Measurements from ENCODE around the gene FBXO42. TPM values are rescaled to one million over a fixed set of nuclear protein-coding genes. Genes with fewer than 3 reads are reported as not detected.
"Not testable (repeated sequence)": the region's sequence is repeated elsewhere in the genome, so short reads cannot be mapped to it uniquely, and the experiment has no call there.

FBXO42 gene
- total and polyA plus RNA-seq, 2 of the 13 experiments (the other 11 are each of a cell fraction or from before 2014, with no cell fraction given) = 7.6 to 17.5 TPM

DNA sequence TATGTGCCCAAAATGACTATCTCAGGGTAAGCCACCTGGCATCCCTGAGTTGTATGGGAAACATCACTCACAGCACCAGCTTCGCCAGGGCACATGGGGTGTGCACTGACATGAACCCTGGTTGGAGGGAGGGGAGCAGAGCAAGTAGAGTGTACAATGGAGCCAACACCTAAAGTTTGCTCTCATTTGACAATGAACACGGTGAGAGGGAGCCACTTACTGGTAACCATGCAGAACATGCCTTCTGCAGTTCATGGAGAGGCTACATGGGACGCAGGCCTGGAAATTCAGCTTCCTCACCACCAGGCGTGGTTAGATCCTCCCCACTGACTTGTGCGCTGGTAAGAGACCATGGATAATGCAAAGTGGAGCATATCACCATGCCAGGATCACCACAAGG is 105.3 kb downstream of the FBXO42 start:
- in situ Hi-C loops (cut with HindIII; ENCODE audit: extremely low pct_ligation_motif_present, low pct_unique_long_range_greater_than_20kb) = no loop called here
- H3K36me3 ChIP-seq (replicated peaks in 1 of 2; ENCODE audit: control insufficient read depth in 1 of 2, insufficient read depth in 2 of 2, low read length in 2 of 2) = peaks cover 8 to 28% of the 10 kb centered on the region in 2 experiments; a peak in 4 of 5 replicates
- no peak overlapping the region for H3K4me3 ChIP-seq (replicated peaks in 1 of 3; ENCODE audit: insufficient read depth in 1 of 3, low read depth in 2 of 3, low read length in 3 of 3)
- ATAC-seq = no peak
- H3K27ac ChIP-seq (ENCODE audit: extremely low read length, insufficient read depth, low read length) = no peak overlapping the region
- 97% methylated on average over 5 of the region's 5 CpGs for WGBS (ENCODE audit: low lambda C conversion rate)
- peaks cover 11% of the 10 kb centered on the region; the same call in 1 of the 2 replicates for H3K4me1 ChIP-seq (ENCODE audit: insufficient read depth, low read length)
- no peaks in the 10 kb centered on the region for H4K20me1 ChIP-seq (ENCODE audit: insufficient read depth, low read length)
- no peak overlapping the region for H2AFZ ChIP-seq (ENCODE audit: low read length)
- H3K27me3 ChIP-seq (ENCODE audit: control insufficient read depth in 1 of 2, insufficient read depth in 2 of 2, low read length in 2 of 2) = no peaks in the 10 kb centered on the region
- DNase-seq (ENCODE audit: low spot score) = no peak
- no peaks in the 10 kb centered on the region for H3K9me3 ChIP-seq (ENCODE audit: low read length)
- TF ChIP-seq TBX3 (IDR thresholded peaks at IDR 0.05; ENCODE audit: borderline replicate concordance) = no peak
- intact Hi-C loops (cut with micrococcal nuclease; ENCODE audit: unreplicated experiment) = no loop called here
- no peaks in the 10 kb centered on the region for H3K79me2 ChIP-seq (ENCODE audit: insufficient read depth, low read length)
- no peak overlapping the region for H3K9ac ChIP-seq (ENCODE audit: insufficient read depth, low read depth, low read length)
- no peak for FAIRE-seq
- ChIA-PET POLR2A (no interaction called here), CTCF (ENCODE audit: low intra/inter-chr PET ratio, low total read pairs) (no interaction called here)
- BruUV-seq (replicated peaks) = no TSS peak
- no peak overlapping the region for H3K4me2 ChIP-seq (ENCODE audit: low read depth, low read length)

DNA sequence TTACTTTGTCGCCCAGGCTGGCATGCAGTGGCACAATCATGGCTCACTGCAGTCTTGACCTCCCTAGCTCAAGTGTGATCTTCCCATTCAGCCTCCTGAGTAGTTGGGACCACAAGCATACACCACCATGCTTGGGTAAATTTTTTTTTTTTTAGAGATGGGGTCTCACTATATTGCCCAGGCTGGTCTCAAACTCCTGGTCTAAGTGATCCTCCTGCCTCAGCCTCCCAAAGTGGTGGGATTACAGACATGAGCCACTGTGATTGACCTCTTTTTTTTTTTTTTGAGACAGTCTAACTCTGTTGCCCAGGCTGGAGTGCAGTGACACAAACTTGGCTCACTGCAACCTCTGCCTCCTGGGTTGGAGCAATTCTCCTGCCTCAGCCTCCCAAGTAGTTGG is 106.0 kb downstream of the FBXO42 start:
- H3K27me3 ChIP-seq (ENCODE audit: control insufficient read depth in 1 of 2, insufficient read depth in 2 of 2, low read length in 2 of 2); H3K9ac ChIP-seq (ENCODE audit: insufficient read depth, low read depth, low read length); H2AFZ ChIP-seq (ENCODE audit: low read length); ATAC-seq; H4K20me1 ChIP-seq (ENCODE audit: insufficient read depth, low read length); H3K4me2 ChIP-seq (ENCODE audit: low read depth, low read length); FAIRE-seq; CTCF ChIA-PET (ENCODE audit: low intra/inter-chr PET ratio, low total read pairs); H3K9me3 ChIP-seq (ENCODE audit: low read length); BruUV-seq (replicated peaks); H3K79me2 ChIP-seq (ENCODE audit: insufficient read depth, low read length); H3K27ac ChIP-seq (ENCODE audit: extremely low read length, insufficient read depth, low read length); H3K4me3 ChIP-seq (replicated peaks in 1 of 3; ENCODE audit: insufficient read depth in 1 of 3, low read depth in 2 of 3, low read length in 3 of 3); in situ Hi-C loops (cut with HindIII; ENCODE audit: extremely low pct_ligation_motif_present, low pct_unique_long_range_greater_than_20kb); DNase-seq (ENCODE audit: low spot score); intact Hi-C loops (cut with micrococcal nuclease; ENCODE audit: unreplicated experiment): not testable (repeated sequence)
- peak; percentile 32; the same call in 1 of the 2 replicates for TF ChIP-seq ZNF121 (CRISPR knock-in tag; IDR thresholded peaks at IDR 0.05)
- peaks cover 18% of the 10 kb centered on the region for H3K4me1 ChIP-seq (ENCODE audit: insufficient read depth, low read length)
- H3K36me3 ChIP-seq (replicated peaks in 1 of 2; ENCODE audit: control insufficient read depth in 1 of 2, insufficient read depth in 2 of 2, low read length in 2 of 2) = peaks cover 4 to 20% of the 10 kb centered on the region in 2 experiments; a peak in 4 of 5 replicates
- WGBS (ENCODE audit: low lambda C conversion rate) = 95% methylated on average over 1 of the region's 1 CpG
- POLR2A ChIA-PET = interaction anchor here (1.4 kb wide), 1 partner anchor 40 kb away, joined by 3 read pairs; no protein-coding TSS in a partner anchor
